Measurements from ENCODE around the gene MICAL3. TPM values are rescaled to one million over a fixed set of nuclear protein-coding genes. Genes with fewer than 3 reads are reported as not detected.

The MICAL3 gene
- total and polyA plus RNA-seq, 9 of the 15 experiments (the other 6 are each of a cell fraction or from before 2014, with no cell fraction given), result 0.53 to 32.1 (median 12.3) TPM

- Histone ChIP-seq H4K20me1 (replicated peaks; ENCODE audit: control insufficient read depth, insufficient read depth, low read length) (peaks cover 6% of the 10 kb centered on the region; the same call in 1 of the 2 replicates), H3K4me1 (replicated peaks in 1 of 2; ENCODE audit: control insufficient read depth in 2 of 2, insufficient read depth in 2 of 2, low read length in 2 of 2) (no peaks in the 10 kb centered on the region), H3K79me2 (ENCODE audit: control insufficient read depth, insufficient read depth, low read length) (no peaks in the 10 kb centered on the region), H2AFZ (ENCODE audit: low read depth, low read length) (no peak overlapping the region), H3K9me1 (ENCODE audit: control insufficient read depth, insufficient read depth, low read length) (no peaks in the 10 kb centered on the region), H3K4me2 (ENCODE audit: insufficient read depth, low read length) (no peak overlapping the region), H3K36me3 (ENCODE audit: control insufficient read depth, insufficient read depth, low read length) (no peaks in the 10 kb centered on the region), H3K9ac (ENCODE audit: insufficient read depth in 1 of 2, low read depth in 2 of 2, low read length in 2 of 2) (no peak overlapping the region), H3K4me3 (no peak overlapping the region), H3K27me3 (ENCODE audit: control insufficient read depth in 2 of 2, insufficient read depth in 2 of 2, low read length in 2 of 2) (peaks cover 8 to 9% of the 10 kb centered on the region in 2 experiments; a peak in 4 of 5 replicates), H3K9me3 (replicated peaks; ENCODE audit: control insufficient read depth, insufficient read depth, low read depth, low read length) (no peaks in the 10 kb centered on the region), H3K27ac (ENCODE audit: extremely low read depth, low read depth, low read length) (no peak overlapping the region)
- DNase-seq (ENCODE audit: extremely low read depth in 1 of 4, low spot score in 3 of 4), result no peak
- BruUV-seq (replicated peaks), result no TSS peak
- 14% methylated on average over 4 of the region's 4 CpGs for WGBS (ENCODE audit: insufficient coverage, low coverage, missing lambda C conversion rate)
- ChIA-PET POLR2A (interaction anchor here (0.6 to 0.7 kb wide), 3 partner anchors 11 to 483 kb away, joined by 3 read pairs; no protein-coding TSS in a partner anchor), CTCF (ENCODE audit: low intra/inter-chr PET ratio) (no interaction called here)
- intact Hi-C loops (cut with micrococcal nuclease) (no loop called here), in situ Hi-C loops (cut with MboI) (no loop called here)
- no peak for FAIRE-seq
- TF ChIP-seq FOXA1 (IDR thresholded peaks at IDR 0.05; ENCODE audit: borderline replicate concordance) (no peak), XRCC5 (IDR thresholded peaks at IDR 0.05; ENCODE audit: low read depth, low read length) (no peak), ZNF12 (CRISPR knock-in tag; IDR thresholded peaks at IDR 0.05) (no peak), RBFOX2 (IDR thresholded peaks at IDR 0.05; ENCODE audit: low read depth, low read length) (no peak), RCOR1 (IDR thresholded peaks at IDR 0.05; ENCODE audit: borderline replicate concordance in 1 of 2, low read depth in 2 of 2, low read length in 2 of 2) (no peak), KLF6 (CRISPR knock-in tag; IDR thresholded peaks at IDR 0.05; ENCODE audit: borderline replicate concordance) (no peak), EP400 (IDR thresholded peaks at IDR 0.05) (no peak), FOXP1 (CRISPR knock-in tag; IDR thresholded peaks at IDR 0.05) (no peak), SUPT5H (IDR thresholded peaks at IDR 0.05) (no peak), TCF3 (CRISPR knock-in tag; IDR thresholded peaks at IDR 0.05) (no peak), LCOR (CRISPR knock-in tag; IDR thresholded peaks at IDR 0.05) (no peak), HMG20B (CRISPR knock-in tag; IDR thresholded peaks at IDR 0.05) (no peak)
- TF ChIP-seq, protein P1, sequence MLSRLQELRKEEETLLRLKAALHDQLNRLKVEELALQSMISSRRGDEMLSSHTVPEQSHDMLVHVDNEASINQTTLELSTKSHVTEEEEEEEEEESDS (CRISPR knock-in tag; IDR thresholded peaks at IDR 0.05), result no peak
- TF ChIP-seq, protein P2, sequence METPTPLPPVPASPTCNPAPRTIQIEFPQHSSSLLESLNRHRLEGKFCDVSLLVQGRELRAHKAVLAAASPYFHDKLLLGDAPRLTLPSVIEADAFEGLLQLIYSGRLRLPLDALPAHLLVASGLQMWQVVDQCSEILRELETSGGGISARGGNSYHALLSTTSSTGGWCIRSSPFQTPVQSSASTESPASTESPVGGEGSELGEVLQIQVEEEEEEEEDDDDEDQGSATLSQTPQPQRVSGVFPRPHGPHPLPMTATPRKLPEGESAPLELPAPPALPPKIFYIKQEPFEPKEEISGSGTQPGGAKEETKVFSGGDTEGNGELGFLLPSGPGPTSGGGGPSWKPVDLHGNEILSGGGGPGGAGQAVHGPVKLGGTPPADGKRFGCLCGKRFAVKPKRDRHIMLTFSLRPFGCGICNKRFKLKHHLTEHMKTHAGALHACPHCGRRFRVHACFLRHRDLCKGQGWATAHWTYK (CRISPR knock-in tag; IDR thresholded peaks at IDR 0.05), result no peak
- TF ChIP-seq, protein P3, sequence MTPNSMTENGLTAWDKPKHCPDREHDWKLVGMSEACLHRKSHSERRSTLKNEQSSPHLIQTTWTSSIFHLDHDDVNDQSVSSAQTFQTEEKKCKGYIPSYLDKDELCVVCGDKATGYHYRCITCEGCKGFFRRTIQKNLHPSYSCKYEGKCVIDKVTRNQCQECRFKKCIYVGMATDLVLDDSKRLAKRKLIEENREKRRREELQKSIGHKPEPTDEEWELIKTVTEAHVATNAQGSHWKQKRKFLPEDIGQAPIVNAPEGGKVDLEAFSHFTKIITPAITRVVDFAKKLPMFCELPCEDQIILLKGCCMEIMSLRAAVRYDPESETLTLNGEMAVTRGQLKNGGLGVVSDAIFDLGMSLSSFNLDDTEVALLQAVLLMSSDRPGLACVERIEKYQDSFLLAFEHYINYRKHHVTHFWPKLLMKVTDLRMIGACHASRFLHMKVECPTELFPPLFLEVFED (CRISPR knock-in tag; conservative IDR thresholded peaks at IDR 0.05), result no peak
- TF ChIP-seq, protein P4, sequence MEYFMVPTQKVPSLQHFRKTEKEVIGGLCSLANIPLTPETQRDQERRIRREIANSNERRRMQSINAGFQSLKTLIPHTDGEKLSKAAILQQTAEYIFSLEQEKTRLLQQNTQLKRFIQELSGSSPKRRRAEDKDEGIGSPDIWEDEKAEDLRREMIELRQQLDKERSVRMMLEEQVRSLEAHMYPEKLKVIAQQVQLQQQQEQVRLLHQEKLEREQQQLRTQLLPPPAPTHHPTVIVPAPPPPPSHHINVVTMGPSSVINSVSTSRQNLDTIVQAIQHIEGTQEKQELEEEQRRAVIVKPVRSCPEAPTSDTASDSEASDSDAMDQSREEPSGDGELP (CRISPR knock-in tag; IDR thresholded peaks at IDR 0.05; ENCODE audit: borderline replicate concordance), result no peak
- ATAC-seq, result no peak
These were observed 16.2 kb downstream of the MICAL3 start for GRCh38 chr22:18008136-18008535.

Measured in K562 (cell line).